RCC 7860 (cell line): Measurements from ENCODE around the gene USP37.

ENCODE experiments used
- DNase-seq: peaks from one replicate; pipeline ENCODE4 v3.0.0-alpha.2; 2015; ENCODE audit warnings: low spot score
- FAIRE-seq: peaks from 2 replicates; lab custom pipeline; 2012; peaks lifted over from hg19 to GRCh38; lab: Jason Lieb, UNC

USP37 gene

DNA sequence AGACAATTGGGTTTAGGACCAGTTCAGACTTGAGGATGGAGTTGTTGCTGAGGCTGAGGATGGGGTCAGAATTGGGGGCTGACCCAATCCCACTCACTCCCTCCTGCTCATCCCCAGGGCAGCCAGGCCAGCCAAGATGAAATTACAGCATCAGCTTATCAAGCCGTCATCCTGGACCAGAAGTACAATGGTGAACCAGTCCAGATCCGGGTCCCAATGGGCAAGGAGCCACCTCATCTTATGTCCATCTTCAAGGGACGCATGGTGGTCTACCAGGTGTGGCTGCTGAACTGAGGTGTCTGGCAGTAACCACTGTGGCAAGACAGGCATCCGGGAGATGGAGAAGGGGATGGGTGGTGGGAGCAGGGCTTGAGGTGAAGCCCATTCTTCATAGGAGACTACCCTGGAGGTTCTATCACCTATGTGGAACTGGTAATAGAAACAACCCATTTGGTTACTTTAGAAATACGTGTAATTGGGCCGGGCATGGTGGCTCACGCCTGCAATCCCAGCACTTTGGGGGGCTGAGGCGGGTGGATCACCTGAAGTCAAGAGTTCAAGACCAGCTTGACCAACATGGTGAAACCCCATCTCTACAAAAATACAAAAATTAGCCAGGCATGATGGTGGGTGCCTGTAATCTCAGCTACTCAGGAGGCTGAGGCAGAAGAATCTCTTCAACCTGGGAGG lies 135.3 kb downstream of the USP37 start:
- no peak for FAIRE-seq
- DNase-seq, result no peak

GRCh38 chr2:218431878-218432277 lies 136.3 kb downstream of the USP37 start:
- DNase-seq, result no peak
- no peak for FAIRE-seq

DNA sequence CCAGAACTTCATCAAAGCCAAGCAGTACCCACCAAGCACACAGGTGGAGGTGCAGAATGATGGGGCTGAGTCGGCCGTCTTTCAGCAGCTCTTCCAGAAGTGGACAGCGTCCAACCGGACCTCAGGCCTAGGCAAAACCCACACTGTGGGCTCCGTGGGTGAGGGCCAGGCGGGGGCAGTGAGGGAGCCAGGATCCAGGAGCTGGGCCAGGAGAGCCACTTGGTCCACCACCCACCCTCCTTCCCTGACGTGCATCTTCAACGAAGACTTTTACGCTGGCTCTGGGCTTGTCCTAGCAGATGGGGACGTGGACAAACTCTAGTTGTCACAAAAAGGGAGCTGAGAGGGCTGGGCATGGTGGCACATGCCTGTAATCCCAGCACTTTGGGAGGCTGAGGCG lies 137.4 kb downstream of the USP37 start:
- FAIRE-seq (no peak), DNase-seq (no peak)

DNA sequence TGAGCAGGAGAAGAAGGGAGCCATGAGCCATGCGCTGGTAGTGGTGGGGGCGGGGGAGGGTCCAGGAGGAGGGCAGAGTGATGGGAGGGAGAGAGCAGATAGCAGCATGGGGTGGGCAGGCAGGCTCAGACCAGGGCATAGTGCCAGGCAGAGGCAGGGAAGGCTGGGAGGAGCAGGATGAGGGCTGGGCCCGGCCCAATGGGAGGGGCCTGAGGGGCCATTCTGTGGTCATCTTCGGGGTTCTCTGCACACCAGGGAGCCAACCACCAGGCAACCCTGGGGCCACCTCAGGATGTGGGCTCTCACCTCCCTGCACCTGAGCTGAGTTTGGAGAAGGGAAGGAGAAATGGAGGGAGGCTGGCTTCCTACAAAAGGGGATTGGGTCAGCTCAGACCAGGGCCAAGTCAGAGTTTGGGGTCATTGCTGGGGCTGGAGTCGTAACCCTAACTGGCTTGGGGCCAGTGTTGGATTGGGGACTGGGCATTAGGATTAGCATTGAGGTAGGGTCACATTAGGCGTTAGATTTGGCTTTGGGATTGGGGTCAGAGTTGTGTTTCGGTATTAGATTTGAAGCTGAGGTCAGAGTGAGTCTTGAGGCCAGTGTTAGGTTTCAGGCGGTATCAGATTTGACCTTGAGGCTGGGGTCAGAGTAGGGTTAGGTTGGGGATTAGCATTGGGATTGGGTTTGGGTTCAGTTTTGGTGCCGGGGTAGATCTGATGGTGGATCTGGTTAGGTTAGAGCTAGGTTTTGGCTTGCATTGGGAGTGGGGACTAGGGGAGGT lies 138.0 kb downstream of the USP37 start:
- DNase-seq (no peak), FAIRE-seq (no peak)

DNA sequence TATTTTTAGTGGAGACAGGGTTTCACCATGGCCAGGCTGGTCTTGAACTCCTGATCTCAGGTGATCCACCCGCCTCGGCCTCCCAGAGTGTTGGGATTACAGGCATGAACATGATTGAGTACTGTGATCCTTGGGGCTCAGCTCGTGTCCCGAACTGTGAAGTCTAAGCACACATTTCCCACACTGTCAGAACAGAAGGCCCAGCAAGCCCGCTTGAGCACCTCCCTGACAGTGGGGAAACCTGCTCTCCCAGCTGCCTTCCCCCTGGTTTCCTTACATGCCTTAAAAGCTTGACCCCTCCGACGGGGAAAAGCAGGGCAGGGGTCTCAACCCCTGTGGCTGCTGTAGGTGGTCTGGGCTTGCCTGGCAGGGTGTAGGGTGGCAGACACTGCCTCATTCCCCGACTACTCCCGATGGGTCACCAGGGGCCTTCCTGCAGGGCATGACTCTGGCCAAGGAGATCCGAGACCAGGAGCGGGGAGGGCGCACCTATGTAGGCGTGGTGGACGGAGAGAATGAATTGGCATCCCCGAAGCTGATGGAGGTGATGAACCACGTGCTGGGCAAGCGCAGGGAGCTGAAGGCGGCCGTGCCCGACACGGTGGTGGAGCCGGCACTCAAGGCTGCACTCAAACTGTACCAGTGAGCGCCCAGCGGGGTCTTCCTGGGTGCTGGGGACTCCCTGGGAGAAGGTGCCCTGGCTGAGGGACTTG lies 139.1 kb downstream of the USP37 start:
- no peak for FAIRE-seq

DNA sequence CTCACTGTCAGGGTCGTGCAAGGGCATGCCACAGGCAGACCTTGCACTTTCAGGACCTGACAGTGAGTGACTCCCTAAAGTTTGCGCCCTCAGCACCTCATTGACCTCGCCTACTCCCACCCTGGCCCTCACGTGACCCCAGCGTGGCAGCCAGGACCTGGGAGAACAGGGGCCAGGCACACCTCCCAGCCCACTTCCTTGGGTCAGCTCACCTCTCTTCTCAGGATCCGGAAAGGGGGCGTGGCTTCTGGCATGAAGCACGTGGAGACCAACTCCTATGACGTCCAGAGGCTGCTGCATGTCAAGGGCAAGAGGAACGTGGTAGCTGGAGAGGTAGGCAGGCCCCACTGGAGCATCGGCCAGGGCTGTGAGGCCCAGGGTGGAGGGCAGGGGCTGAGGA lies 140.4 kb downstream of the USP37 start:
- no peak for DNase-seq
- no peak for FAIRE-seq

More for the DNA sequence above, 139.1 kb downstream of the USP37 start:
- DNase-seq, result no peak

DNA sequence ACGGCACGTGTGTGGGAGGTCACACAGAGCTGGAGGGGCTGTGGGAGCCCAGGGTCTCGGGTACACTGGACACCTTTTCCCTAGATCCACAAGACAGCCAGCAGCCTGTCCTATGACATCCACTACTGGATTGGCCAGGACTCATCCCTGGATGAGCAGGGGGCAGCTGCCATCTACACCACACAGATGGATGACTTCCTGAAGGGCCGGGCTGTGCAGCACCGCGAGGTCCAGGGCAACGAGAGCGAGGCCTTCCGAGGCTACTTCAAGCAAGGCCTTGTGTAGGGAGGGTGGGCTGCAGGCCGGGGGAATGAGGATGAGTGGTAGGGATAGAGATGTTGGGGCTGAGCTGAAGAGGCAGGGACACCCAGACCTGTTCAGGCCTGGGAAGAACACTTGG lies 142.6 kb downstream of the USP37 start:
- no peak for FAIRE-seq

GRCh38 chr2:218423584-218423983 lies 144.6 kb downstream of the USP37 start:
- FAIRE-seq, result no peak
- DNase-seq, result no peak

More for the DNA sequence above, 142.6 kb downstream of the USP37 start:
- no peak for DNase-seq

DNA sequence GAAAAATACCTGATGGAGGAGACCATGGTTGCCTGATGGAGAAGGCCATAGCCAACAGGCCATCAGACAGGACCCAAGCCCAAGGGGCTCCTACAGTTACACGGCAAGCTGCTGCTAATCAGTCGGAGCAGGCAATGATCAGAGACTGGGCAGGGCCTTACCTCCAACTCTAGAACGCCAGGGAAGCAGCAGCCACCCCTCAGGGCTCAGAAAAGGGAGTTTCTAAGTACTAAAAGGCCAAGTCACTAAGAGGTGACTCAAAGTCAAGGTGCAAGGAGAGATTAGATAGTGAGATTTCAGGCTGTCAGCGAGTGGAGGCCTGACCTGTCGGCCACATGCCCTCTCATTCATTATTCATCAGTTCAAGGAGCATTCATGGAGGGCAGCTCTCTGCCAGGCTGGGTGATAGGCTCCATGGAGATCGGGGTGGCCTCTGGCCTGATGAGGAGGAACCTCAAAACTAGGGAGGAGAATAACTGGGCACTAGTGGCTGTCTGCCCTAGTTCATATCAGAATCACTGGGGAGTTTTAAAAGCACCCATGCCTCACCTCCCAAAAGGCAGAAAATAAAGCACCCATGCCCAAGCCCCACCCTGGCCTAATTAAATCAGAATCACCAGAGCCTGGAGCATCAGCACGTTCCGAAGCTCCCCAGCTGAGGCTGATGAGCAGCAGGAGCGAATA lies 145.6 kb downstream of the USP37 start:
- FAIRE-seq (no peak), DNase-seq (no peak)

DNA sequence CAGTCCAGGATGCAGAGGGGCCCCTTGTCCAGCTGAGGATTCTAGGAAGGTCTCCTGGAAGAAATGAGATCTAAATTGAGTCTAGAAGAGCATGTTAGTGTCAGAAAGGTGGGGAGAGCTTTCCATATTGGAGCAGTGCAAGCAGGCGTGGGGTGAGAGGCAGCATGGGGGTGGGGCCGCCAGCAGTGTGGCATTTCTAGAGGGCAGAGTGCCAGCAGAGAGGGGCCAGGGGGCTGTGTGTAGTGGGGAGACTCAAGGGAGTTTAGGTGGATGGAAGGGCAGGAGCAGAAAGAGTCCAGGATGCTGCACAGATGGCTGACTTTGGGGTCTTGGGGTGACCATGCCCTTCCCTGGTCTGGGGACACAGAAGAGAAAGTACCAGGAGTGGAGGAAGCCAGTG lies 147.1 kb downstream of the USP37 start:
- DNase-seq (no peak), FAIRE-seq (no peak)

GRCh38 chr2:218419630-218420216 lies 148.4 kb downstream of the USP37 start:
- DNase-seq (no peak), FAIRE-seq (no peak)

- DNase-seq (no peak), FAIRE-seq (no peak)
These were observed 149.3 kb downstream of the USP37 start, which contains the start of gene VIL1 for GRCh38 chr2:218418717-218419458. Gene VIL1 (plus strand): TSS chr2:218419123. CDS start chr2:218423779, 4,656 bp downstream.

- no peak for DNase-seq
- no peak for FAIRE-seq
These were observed 149.8 kb downstream of the USP37 start for GRCh38 chr2:218418321-218418716.

DNA sequence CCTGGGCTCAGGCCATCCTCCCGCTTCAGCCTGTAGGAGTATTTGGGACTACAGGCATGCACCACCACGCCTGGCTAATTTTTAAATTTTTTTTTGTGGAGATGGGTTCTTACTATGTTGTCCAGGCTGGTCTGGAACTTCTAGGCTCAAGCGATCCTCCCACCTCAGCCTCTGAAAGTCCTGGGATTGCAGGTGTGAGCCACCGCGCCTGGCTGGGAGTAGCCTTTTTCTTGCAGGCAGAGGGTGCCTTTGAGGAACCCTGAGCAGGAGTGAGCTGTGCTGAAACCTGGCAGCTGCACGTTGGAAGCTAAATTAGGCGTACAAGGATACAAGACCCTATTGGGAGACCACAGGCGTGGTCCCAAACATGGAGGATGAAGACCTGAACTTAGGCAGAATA lies 160.4 kb downstream of the USP37 start:
- FAIRE-seq (no peak), DNase-seq (no peak)

DNA sequence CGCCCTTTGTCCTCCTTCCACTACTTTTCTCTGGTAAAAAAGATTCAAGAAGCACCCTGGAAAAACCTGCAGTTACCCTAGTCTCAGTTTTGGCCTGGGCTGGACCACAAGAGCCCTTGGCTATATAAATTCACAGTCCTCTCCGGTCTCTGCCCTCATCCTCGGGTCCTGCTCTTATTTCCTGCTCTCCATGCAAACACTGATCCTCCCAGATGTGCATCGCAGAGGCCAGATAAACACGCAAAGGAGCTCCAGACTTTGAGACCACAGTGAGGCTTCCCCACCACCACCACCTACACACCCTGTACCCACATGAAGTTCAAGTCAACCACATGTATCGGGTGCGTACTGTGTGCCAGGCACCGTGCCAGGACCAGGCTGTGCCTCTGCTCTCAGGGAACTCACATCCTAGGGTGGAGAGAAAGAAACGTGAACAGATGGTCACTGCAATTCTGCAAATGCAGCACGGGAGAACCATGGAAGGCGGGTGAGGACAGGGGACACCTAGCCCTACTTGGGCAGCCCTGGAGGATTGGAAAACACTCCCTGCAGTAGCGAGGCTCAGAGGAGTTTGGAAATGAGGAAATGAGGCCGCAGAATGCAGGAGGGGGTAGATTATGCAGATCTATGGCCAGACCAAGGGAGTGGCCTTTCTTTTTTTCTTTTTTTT lies 161.1 kb downstream of the USP37 start:
- FAIRE-seq, result no peak
- no peak for DNase-seq

GRCh38 chr2:218406209-218406948 lies 161.8 kb downstream of the USP37 start:
- FAIRE-seq, result no peak
- peak; percentile 93 for DNase-seq

GRCh38 chr2:218405746-218406208 lies 162.4 kb downstream of the USP37 start:
- FAIRE-seq, result no peak
- DNase-seq, result no peak

DNA sequence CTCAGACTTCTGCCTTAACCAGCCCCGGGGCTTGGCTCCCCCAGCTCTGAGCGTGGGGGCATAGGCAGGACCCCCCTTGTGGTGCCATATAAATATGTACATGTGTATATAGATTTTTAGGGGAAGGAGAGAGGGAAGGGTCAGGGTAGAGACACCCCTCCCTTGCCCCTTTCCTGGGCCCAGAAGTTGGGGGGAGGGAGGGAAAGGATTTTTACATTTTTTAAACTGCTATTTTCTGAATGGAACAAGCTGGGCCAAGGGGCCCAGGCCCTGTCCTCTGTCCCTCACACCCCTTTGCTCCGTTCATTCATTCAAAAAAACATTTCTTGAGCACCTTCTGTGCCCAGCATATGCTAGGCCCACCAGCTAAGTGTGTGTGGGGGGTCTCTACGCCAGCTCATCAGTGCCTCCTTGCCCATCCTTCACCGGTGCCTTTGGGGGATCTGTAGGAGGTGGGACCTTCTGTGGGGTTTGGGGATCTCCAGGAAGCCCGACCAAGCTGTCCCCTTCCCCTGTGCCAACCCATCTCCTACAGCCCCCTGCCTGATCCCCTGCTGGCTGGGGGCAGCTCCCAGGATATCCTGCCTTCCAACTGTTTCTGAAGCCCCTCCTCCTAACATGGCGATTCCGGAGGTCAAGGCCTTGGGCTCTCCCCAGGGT lies 162.9 kb downstream of the USP37 start:
- FAIRE-seq (no peak), DNase-seq (no peak)
